Parathyroid adenoma (tissue), 2 donors: ENCODE results near the gene LRRC8C.

Experiments
- H2AFZ ChIP-seq: fragments of 300-600 bp; sonication (generic); one replicate; pipeline ENCODE4 v1.7.0; 2017; ENCODE audit warnings: antibody characterized with exemption, mild to moderate bottlenecking
- H3K27ac ChIP-seq: fragments of 300-600 bp; sonication (generic); one replicate; pipeline ENCODE4 v1.7.0; 2017
- H3K27me3 ChIP-seq: fragments of 300-600 bp; sonication (generic); one replicate; pipeline ENCODE4 v1.7.0; 2017; ENCODE audit warnings: low read length; ENCODE audit not compliant: control insufficient read depth, insufficient read depth
- H3K36me3 ChIP-seq: fragments of 300-600 bp; sonication (generic); one replicate; pipeline ENCODE4 v1.7.0; 2017; ENCODE audit warnings: low read length; ENCODE audit not compliant: control insufficient read depth, insufficient read depth
- H3K4me1 ChIP-seq: fragments of 300-600 bp; sonication (generic); one replicate; pipeline ENCODE4 v1.7.0; 2017; ENCODE audit warnings: control low read depth
- H3K4me2 ChIP-seq: fragments of 300-600 bp; sonication (generic); one replicate; pipeline ENCODE4 v1.7.0; 2017; ENCODE audit warnings: low read length
- H3K4me3 ChIP-seq: fragments of 300-600 bp; sonication (generic); one replicate; pipeline ENCODE4 v1.7.0; 2017; ENCODE audit warnings: low read depth, low read length
- H3K79me2 ChIP-seq: fragments of 300-600 bp; sonication (generic); one replicate; pipeline ENCODE4 v1.7.0; 2017; ENCODE audit warnings: control low read depth
- H3K9ac ChIP-seq: fragments of 300-600 bp; sonication (generic); one replicate; pipeline ENCODE4 v1.7.0; 2017; ENCODE audit warnings: mild to moderate bottlenecking
- H3K9me3 ChIP-seq: fragments of 300-600 bp; sonication (generic); one replicate; pipeline ENCODE4 v1.7.0; 2017; ENCODE audit warnings: low read length; ENCODE audit not compliant: control insufficient read depth
- CTCF ChIP-seq: fragments of 300-600 bp; sonication (generic); IDR thresholded peaks from one replicate; pipeline ENCODE4 v1.7.0; 2017; ENCODE audit warnings: antibody characterized with exemption, mild to moderate bottlenecking
- donor health status: primary hyperparathyroidism.

The LRRC8C gene

GRCh38 chr1:89739013-89739843, 106.3 kb downstream of the LRRC8C start:
- H3K9ac ChIP-seq = no peak overlapping the region
- no peak overlapping the region for H3K4me3 ChIP-seq
- no peaks in the 10 kb centered on the region for H3K79me2 ChIP-seq
- no peak overlapping the region for H2AFZ ChIP-seq
- no peak overlapping the region for H3K27ac ChIP-seq
- no peaks in the 10 kb centered on the region for H3K9me3 ChIP-seq
- no peak overlapping the region for H3K4me2 ChIP-seq
- no peak for TF ChIP-seq CTCF
- no peaks in the 10 kb centered on the region for H3K4me1 ChIP-seq
- no peaks in the 10 kb centered on the region for H3K27me3 ChIP-seq
- no peaks in the 10 kb centered on the region for H3K36me3 ChIP-seq

GRCh38 chr1:89739844-89740216, 106.9 kb downstream of the LRRC8C start:
- no peaks in the 10 kb centered on the region for H3K4me1 ChIP-seq
- no peak for TF ChIP-seq CTCF
- no peak overlapping the region for H3K4me2 ChIP-seq
- no peaks in the 10 kb centered on the region for H3K9me3 ChIP-seq
- H3K27ac ChIP-seq = no peak overlapping the region
- no peak overlapping the region for H3K9ac ChIP-seq
- no peak overlapping the region for H3K4me3 ChIP-seq
- H3K27me3 ChIP-seq = no peaks in the 10 kb centered on the region
- no peaks in the 10 kb centered on the region for H3K36me3 ChIP-seq
- no peak overlapping the region for H2AFZ ChIP-seq
- no peaks in the 10 kb centered on the region for H3K79me2 ChIP-seq

- Histone ChIP-seq H3K9me3 (no peaks in the 10 kb centered on the region), H3K36me3 (no peaks in the 10 kb centered on the region), H3K79me2 (no peaks in the 10 kb centered on the region), H3K27me3 (no peaks in the 10 kb centered on the region), H2AFZ (no peak overlapping the region), H3K27ac (no peak overlapping the region), H3K4me1 (no peaks in the 10 kb centered on the region), H3K9ac (no peak overlapping the region), H3K4me2 (no peak overlapping the region), H3K4me3 (no peak overlapping the region)
- no peak for TF ChIP-seq CTCF
Measured at GRCh38 chr1:89743788-89744187, 110.9 kb downstream of the LRRC8C start.

- no peak for TF ChIP-seq CTCF
- no peaks in the 10 kb centered on the region for H3K9me3 ChIP-seq
- no peak overlapping the region for H3K27ac ChIP-seq
Measured at GRCh38 chr1:89746424-89747149, 113.7 kb downstream of the LRRC8C start.

More at GRCh38 chr1:89746424-89747149, 113.7 kb downstream of the LRRC8C start:
- Histone ChIP-seq H3K27me3 (no peaks in the 10 kb centered on the region), H3K4me2 (no peak overlapping the region), H3K79me2 (no peaks in the 10 kb centered on the region), H3K4me1 (no peaks in the 10 kb centered on the region), H3K9ac (no peak overlapping the region), H3K36me3 (no peaks in the 10 kb centered on the region), H3K4me3 (no peak overlapping the region), H2AFZ (no peak overlapping the region)
